SK-N-SH treated with all-trans-retinoic acid at 6 μM for 48 hours (cell line): ENCODE measurements around the gene EPN3.

Experiments
- ATAC-seq: fragments of 200-7000 bp; cut with Tn5 transposase; 3 replicates; pipeline ENCODE4 v1.9.1; 2020; ENCODE audit warnings: mild to moderate bottlenecking, moderate library complexity
- ARNTL ChIP-seq: fragments of 450-650 bp; formaldehyde crosslinking; IDR thresholded peaks from 2 replicates; pipeline ENCODE4 v1.5.0; 2020; ENCODE audit warnings: low read depth, mild to moderate bottlenecking, moderate library complexity, borderline replicate concordance
- BACH2 ChIP-seq: fragments of 250-450 bp; sonication (Bioruptor Pico); IDR thresholded peaks from 2 replicates; pipeline ENCODE4 v1.9.0; 2021; ENCODE audit warnings: mild to moderate bottlenecking, borderline replicate concordance
- CREB5 ChIP-seq: fragments of 250-450 bp; sonication (Bioruptor Pico); IDR thresholded peaks from 2 replicates; pipeline ENCODE4 v1.5.1; 2020; ENCODE audit warnings: low read depth, mild to moderate bottlenecking, moderate library complexity
- CSDC2 ChIP-seq: fragments of 250-450 bp; sonication (Bioruptor Pico); IDR thresholded peaks from 2 replicates; pipeline ENCODE4 v1.5.0; 2020; ENCODE audit warnings: mild to moderate bottlenecking, moderate library complexity
- CSRNP3 ChIP-seq: fragments of 250-450 bp; sonication (Bioruptor Pico); IDR thresholded peaks from 2 replicates; pipeline ENCODE4 v1.5.1; 2021; ENCODE audit warnings: mild to moderate bottlenecking, moderate library complexity
- ESRRG ChIP-seq: fragments of 250-450 bp; sonication (Bioruptor Pico); IDR thresholded peaks from 2 replicates; pipeline ENCODE4 v1.6.1; 2021; ENCODE audit warnings: mild to moderate bottlenecking
- GLIS3 ChIP-seq: fragments of 250-450 bp; sonication (Bioruptor Pico); IDR thresholded peaks from 2 replicates; pipeline ENCODE4 v1.5.0; 2020; ENCODE audit warnings: mild to moderate bottlenecking, moderate library complexity
- ISL1 ChIP-seq: fragments of 250-450 bp; sonication (Bioruptor Pico); IDR thresholded peaks from 2 replicates; pipeline ENCODE4 v2.1.2; 2022; ENCODE audit warnings: mild to moderate bottlenecking, moderate library complexity
- OSR1 ChIP-seq: fragments of 250-450 bp; sonication (Bioruptor Pico); IDR thresholded peaks from 2 replicates; pipeline ENCODE4 v1.8.0; 2022; ENCODE audit warnings: moderate library complexity, mild to moderate bottlenecking, inconsistent platforms
- PATZ1 ChIP-seq: fragments of 250-450 bp; sonication (Bioruptor Pico); IDR thresholded peaks from 2 replicates; pipeline ENCODE4 v1.8.0; 2020; ENCODE audit warnings: mild to moderate bottlenecking, moderate library complexity, borderline replicate concordance
- POU6F1 ChIP-seq: fragments of 250-450 bp; sonication (Bioruptor Pico); IDR thresholded peaks from 2 replicates; pipeline ENCODE4 v1.8.0; 2021; ENCODE audit warnings: low read depth, mild to moderate bottlenecking, moderate library complexity, borderline replicate concordance
- PPARA ChIP-seq: fragments of 250-450 bp; sonication (Bioruptor Pico); IDR thresholded peaks from 2 replicates; pipeline ENCODE4 v1.5.0; 2020; ENCODE audit warnings: mild to moderate bottlenecking, borderline replicate concordance
- RARB ChIP-seq: fragments of 250-450 bp; sonication (Bioruptor Pico); IDR thresholded peaks from 2 replicates; pipeline ENCODE4 v1.8.0; 2021; ENCODE audit warnings: mild to moderate bottlenecking, moderate library complexity
- TCF4 ChIP-seq: fragments of 250-450 bp; sonication (Bioruptor Pico); IDR thresholded peaks from 2 replicates; pipeline ENCODE4 v1.8.0; 2021; ENCODE audit warnings: mild to moderate bottlenecking, moderate library complexity, borderline replicate concordance
- TOX ChIP-seq: fragments of 250-450 bp; sonication (Bioruptor Pico); IDR thresholded peaks from 2 replicates; pipeline ENCODE4 v1.8.0; 2021; ENCODE audit warnings: mild to moderate bottlenecking, moderate library complexity, borderline replicate concordance
- ZC3H10 ChIP-seq: fragments of 250-450 bp; sonication (Bioruptor Pico); IDR thresholded peaks from 2 replicates; pipeline ENCODE4 v1.5.1; 2021; ENCODE audit warnings: mild to moderate bottlenecking, moderate library complexity
- ZFP3 ChIP-seq: fragments of 250-450 bp; sonication (Bioruptor Pico); IDR thresholded peaks from 2 replicates; pipeline ENCODE4 v1.5.0; 2020; ENCODE audit warnings: mild to moderate bottlenecking, moderate library complexity
- ZFP30 ChIP-seq: fragments of 450-650 bp; formaldehyde crosslinking; IDR thresholded peaks from 2 replicates; pipeline ENCODE4 v1.5.0; 2022; ENCODE audit warnings: mild to moderate bottlenecking, moderate library complexity
- ZNF565 ChIP-seq: fragments of 450-650 bp; formaldehyde crosslinking; conservative IDR thresholded peaks from 2 replicates; pipeline ENCODE4 v1.5.0; 2020; ENCODE audit warnings: low read depth, mild to moderate bottlenecking, moderate library complexity
- ZNF70 ChIP-seq: fragments of 450-650 bp; formaldehyde crosslinking; IDR thresholded peaks from 2 replicates; pipeline ENCODE4 v1.5.0; 2020; ENCODE audit warnings: mild to moderate bottlenecking, moderate library complexity
- ZNF8 ChIP-seq: fragments of 450-650 bp; formaldehyde crosslinking; IDR thresholded peaks from 2 replicates; pipeline ENCODE4 v1.5.0; 2020; ENCODE audit warnings: mild to moderate bottlenecking, moderate library complexity

The EPN3 gene

GRCh38 chr17:50507871-50508572 is 24.5 kb upstream of the EPN3 start, which contains the start of gene MYCBPAP:
TSS of gene MYCBPAP (plus strand) at chr17:50508439. CDS start at chr17:50508675, 236 bp downstream.
- TF ChIP-seq ZNF70 (CRISPR knock-in tag) (no peak), ESRRG (CRISPR knock-in tag) (no peak), CSDC2 (CRISPR knock-in tag) (no peak), BACH2 (CRISPR knock-in tag) (peak; percentile 36; the same call in 1 of the 2 replicates), TOX (no peak), ZFP3 (CRISPR knock-in tag) (0 out of 2 replicates have a peak, but pooled peaks have one; percentile 33), ZNF8 (CRISPR knock-in tag) (peak; percentile 90), ZFP30 (CRISPR knock-in tag) (no peak), POU6F1 (CRISPR knock-in tag) (no peak)
- ATAC-seq = peak; percentile 87

- no peak for TF ChIP-seq TCF4 (CRISPR knock-in tag)
- no peak for TF ChIP-seq CREB5
- no peak for TF ChIP-seq ARNTL (CRISPR knock-in tag)
- no peak for TF ChIP-seq ESRRG (CRISPR knock-in tag)
- TF ChIP-seq ZNF70 (CRISPR knock-in tag) = no peak
- TF ChIP-seq POU6F1 (CRISPR knock-in tag) = no peak
- TF ChIP-seq ZFP3 (CRISPR knock-in tag) = peak; percentile 66; the same call in 1 of the 2 replicates
- TF ChIP-seq GLIS3 (CRISPR knock-in tag) = no peak
- ATAC-seq = peak; percentile 20; the same call in 2 of the 3 replicates
Observed at GRCh38 chr17:50508573-50509460, 23.7 kb upstream of the EPN3 start.

- ATAC-seq = no peak
- no peak for TF ChIP-seq RARB
- TF ChIP-seq TOX = no peak
- TF ChIP-seq PATZ1 (CRISPR knock-in tag) = no peak
- TF ChIP-seq CSRNP3 = no peak
- no peak for TF ChIP-seq ZNF8 (CRISPR knock-in tag)
- TF ChIP-seq ZNF565 (CRISPR knock-in tag) = no peak
- TF ChIP-seq ISL1 (CRISPR knock-in tag) = no peak
- no peak for TF ChIP-seq ARNTL (CRISPR knock-in tag)
- TF ChIP-seq GLIS3 (CRISPR knock-in tag) = no peak
- no peak for TF ChIP-seq CREB5
- no peak for TF ChIP-seq ESRRG (CRISPR knock-in tag)
- TF ChIP-seq TCF4 (CRISPR knock-in tag) = no peak
- TF ChIP-seq BACH2 (CRISPR knock-in tag) = no peak
- no peak for TF ChIP-seq PPARA (CRISPR knock-in tag)
- no peak for TF ChIP-seq ZC3H10 (CRISPR knock-in tag)
- TF ChIP-seq OSR1 (CRISPR knock-in tag) = no peak
- no peak for TF ChIP-seq CSDC2 (CRISPR knock-in tag)
- no peak for TF ChIP-seq ZNF70 (CRISPR knock-in tag)
- TF ChIP-seq ZFP30 (CRISPR knock-in tag) = no peak
Observed at GRCh38 chr17:50511058-50511457, 21.5 kb upstream of the EPN3 start.
